Measurements from ENCODE around the gene CCDC83.

Gene CCDC83

DNA sequence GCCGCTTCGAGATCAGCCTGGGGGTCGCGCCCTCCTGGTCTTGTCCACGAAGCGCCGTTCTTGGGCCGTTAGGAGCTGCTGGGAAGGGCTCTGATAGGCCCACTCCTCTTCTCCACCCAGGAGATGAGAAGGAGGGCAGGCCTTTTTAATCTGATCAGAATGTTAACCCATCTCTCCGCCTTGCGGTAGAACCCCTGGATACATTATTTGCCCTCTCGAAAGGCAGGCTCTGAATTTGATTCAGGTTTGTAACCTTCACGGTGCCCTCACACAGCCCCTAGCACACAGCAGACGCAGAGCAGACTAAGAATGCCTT, at the start of gene CCDC83:
Gene CCDC83, plus strand, starts transcription at position 43 of the 316 bp plus-strand sequence. CDS start 9,741 bp downstream, outside the sequence.
- DNase-seq (ENCODE audit: low read depth): no peak
- TF ChIP-seq, protein P1, sequence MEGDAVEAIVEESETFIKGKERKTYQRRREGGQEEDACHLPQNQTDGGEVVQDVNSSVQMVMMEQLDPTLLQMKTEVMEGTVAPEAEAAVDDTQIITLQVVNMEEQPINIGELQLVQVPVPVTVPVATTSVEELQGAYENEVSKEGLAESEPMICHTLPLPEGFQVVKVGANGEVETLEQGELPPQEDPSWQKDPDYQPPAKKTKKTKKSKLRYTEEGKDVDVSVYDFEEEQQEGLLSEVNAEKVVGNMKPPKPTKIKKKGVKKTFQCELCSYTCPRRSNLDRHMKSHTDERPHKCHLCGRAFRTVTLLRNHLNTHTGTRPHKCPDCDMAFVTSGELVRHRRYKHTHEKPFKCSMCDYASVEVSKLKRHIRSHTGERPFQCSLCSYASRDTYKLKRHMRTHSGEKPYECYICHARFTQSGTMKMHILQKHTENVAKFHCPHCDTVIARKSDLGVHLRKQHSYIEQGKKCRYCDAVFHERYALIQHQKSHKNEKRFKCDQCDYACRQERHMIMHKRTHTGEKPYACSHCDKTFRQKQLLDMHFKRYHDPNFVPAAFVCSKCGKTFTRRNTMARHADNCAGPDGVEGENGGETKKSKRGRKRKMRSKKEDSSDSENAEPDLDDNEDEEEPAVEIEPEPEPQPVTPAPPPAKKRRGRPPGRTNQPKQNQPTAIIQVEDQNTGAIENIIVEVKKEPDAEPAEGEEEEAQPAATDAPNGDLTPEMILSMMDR (conservative IDR thresholded peaks at IDR 0.05; ENCODE audit: control insufficient read depth, insufficient read depth, low read depth, low read length): no peak
- H3K4me3 ChIP-seq (ENCODE audit: control insufficient read depth, low read depth, low read length): peak within 1 kb of the TSS; percentile 58

DNA sequence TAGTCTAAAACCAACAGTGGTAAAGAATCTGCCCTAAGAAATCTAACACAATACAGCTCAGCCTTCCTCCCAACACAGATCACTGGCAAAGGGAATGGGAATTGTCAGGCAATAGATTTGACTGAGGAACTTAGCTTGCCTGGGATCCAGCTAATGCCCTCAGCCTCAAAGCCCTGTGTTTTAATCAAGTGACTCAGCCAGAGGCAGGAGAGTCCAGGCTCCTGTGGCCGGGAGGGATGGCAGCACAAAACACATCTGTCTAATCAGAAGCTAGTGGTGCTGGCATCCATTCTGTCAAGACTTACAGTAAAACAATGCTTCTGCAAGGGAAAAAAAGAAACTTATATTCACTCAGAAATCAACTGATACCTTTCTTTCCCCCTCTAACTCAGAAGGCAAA, 49.8 kb upstream of the CCDC83 start:
- DNase-seq (ENCODE audit: low read depth): no peak
- no peak overlapping the region for H3K4me3 ChIP-seq (ENCODE audit: control insufficient read depth, low read depth, low read length)
- TF ChIP-seq, protein P1 (conservative IDR thresholded peaks at IDR 0.05; ENCODE audit: control insufficient read depth, insufficient read depth, low read depth, low read length): no peak

DNA sequence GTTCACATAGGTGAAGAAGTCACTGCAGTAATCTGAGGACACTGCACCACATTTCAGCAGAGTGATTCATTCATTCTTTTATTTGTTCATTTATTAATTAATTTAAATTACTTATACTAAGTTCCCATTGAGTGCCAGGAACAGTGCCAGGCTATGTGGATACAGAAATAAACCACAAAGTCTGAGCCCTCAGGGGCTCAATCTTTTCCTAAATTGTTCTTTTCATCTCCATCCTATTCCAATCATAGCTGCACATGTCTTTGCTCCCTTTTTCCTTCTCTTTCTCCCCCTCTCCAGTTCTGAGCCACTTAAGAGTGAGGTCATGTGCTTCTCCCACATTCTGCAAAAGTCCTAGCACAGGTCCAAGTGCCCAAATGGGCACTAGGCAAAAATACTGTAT, 49.2 kb upstream of the CCDC83 start:
- H3K4me3 ChIP-seq (ENCODE audit: control insufficient read depth, low read depth, low read length): no peak overlapping the region
- DNase-seq (ENCODE audit: low read depth): no peak
- TF ChIP-seq, protein P1 (conservative IDR thresholded peaks at IDR 0.05; ENCODE audit: control insufficient read depth, insufficient read depth, low read depth, low read length): no peak

DNA sequence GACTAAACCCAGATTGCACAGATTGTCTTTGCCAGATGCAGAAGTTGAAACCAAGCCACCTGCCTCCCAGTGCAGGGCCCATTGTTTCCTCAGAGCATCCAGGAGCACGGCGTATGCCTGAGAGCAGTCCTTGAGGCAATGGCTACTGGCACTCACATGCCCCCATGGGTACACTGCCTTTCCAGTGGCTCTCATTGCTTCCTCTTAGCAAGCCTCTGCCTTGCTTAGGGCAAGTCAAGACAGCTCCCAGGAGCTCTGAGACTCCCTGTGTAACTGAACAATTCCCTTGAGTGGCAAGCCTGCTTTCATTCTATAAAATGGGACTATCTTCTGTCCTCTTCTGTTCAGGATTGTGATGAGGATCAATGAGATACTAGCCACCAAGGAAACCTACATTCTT, 48.3 kb upstream of the CCDC83 start:
- no peak overlapping the region for H3K4me3 ChIP-seq (ENCODE audit: control insufficient read depth, low read depth, low read length)
- no peak for DNase-seq (ENCODE audit: low read depth)
- TF ChIP-seq, protein P1 (conservative IDR thresholded peaks at IDR 0.05; ENCODE audit: control insufficient read depth, insufficient read depth, low read depth, low read length): no peak

DNA sequence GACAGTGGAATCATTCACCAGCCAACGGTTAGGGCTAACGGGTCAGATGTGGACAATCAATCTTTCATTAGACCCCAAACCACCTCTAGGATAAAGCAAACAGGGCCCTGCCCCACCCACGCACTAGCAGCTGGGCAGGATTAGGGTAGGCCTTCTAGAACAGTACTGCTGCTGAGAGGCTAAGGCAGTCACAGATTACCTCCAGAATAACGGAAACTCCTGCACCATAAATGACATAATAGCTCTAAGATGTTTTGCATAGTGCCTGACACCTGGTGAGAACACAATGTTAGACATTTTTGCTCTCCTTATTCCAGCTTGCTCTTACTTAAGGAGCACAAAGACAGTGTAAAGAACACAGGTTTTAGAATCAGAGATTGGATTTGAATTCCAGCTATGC, 46.0 kb upstream of the CCDC83 start:
- TF ChIP-seq, protein P1 (conservative IDR thresholded peaks at IDR 0.05; ENCODE audit: control insufficient read depth, insufficient read depth, low read depth, low read length): no peak
- no peak overlapping the region for H3K4me3 ChIP-seq (ENCODE audit: control insufficient read depth, low read depth, low read length)
- DNase-seq (ENCODE audit: low read depth): no peak

DNA sequence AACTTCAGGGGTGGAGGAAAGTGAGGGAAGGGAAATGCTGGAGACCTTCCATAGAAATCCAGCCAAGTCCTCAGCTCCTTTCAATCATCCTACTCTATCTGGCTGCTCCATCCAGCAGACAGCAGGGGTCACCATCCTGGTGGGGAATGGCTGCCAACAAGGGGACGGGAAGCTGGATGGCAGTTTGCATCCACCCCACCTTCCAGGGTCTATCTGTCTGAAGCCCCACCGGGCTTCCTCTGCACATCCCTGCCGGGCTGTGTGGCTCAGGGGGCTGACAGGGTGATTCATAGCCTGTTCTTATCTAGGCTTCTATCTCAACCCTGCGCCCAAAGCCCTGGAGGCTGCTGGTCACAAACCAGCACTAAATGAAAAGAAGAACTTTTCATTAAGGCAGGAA, 45.3 kb upstream of the CCDC83 start:
- no peak for DNase-seq (ENCODE audit: low read depth)
- TF ChIP-seq, protein P1 (conservative IDR thresholded peaks at IDR 0.05; ENCODE audit: control insufficient read depth, insufficient read depth, low read depth, low read length): peak; percentile 20
- H3K4me3 ChIP-seq (ENCODE audit: control insufficient read depth, low read depth, low read length): no peak overlapping the region

DNA sequence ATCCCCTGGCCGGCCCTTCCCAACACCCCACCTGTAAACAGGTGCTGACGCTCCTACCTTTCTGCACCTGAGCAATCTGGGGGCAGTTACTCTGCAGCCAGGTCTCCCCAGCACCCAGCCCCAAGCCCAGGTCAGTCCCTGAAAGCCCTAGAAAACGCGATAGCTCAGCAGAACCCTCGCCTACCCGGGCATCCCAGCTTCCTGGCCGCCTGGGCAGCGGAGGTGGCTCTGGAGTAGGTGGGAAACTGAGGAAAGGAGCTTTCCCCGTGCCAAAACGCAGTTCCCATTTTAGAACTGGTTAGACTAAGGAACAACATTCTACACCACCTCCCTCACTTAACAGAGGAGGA, 44.7 kb upstream of the CCDC83 start:
- TF ChIP-seq, protein P1 (conservative IDR thresholded peaks at IDR 0.05; ENCODE audit: control insufficient read depth, insufficient read depth, low read depth, low read length): no peak
- H3K4me3 ChIP-seq (ENCODE audit: control insufficient read depth, low read depth, low read length): peak overlapping the region; percentile 45
- no peak for DNase-seq (ENCODE audit: low read depth)
